Nephron (organoid): ENCODE data around the gene PWWP2B.

Experiments
- H3K27ac Mint-ChIP-seq, 3 experiments: 2 replicates each; pipeline ENCODE4 v1.8.0; 2020; ENCODE audit warnings: mixed read lengths in 3 of 3, mild to moderate bottlenecking in 2 of 3, moderate library complexity in 1 of 3
- H3K27me3 Mint-ChIP-seq: 2 replicates; pipeline ENCODE4 v1.8.0; 2021; ENCODE audit warnings: low read depth, mild to moderate bottlenecking, moderate library complexity, mixed read lengths
- H3K36me3 Mint-ChIP-seq: 2 replicates; pipeline ENCODE4 v1.8.0; 2020; ENCODE audit warnings: low read depth, mixed read lengths
- H3K4me1 Mint-ChIP-seq: 2 replicates; pipeline ENCODE4 v1.8.0; 2020; ENCODE audit warnings: mixed read lengths
- H3K4me3 Mint-ChIP-seq, 3 experiments: 2 replicates each; pipeline ENCODE4 v1.8.0; 2020; ENCODE audit warnings: mild to moderate bottlenecking in 3 of 3, mixed read lengths in 3 of 3, moderate library complexity in 2 of 3
- H3K9me3 Mint-ChIP-seq: 2 replicates; pipeline ENCODE4 v1.8.0; 2020; ENCODE audit warnings: mixed read lengths
- CTCF ChIP-seq, 3 experiments: fragments of 200-600 bp; sonication (generic); IDR thresholded peaks; one replicate each; pipeline ENCODE4 v1.5.0; 2021; ENCODE audit warnings: antibody characterized with exemption in 3 of 3; ENCODE audit not compliant: unreplicated experiment in 3 of 3

The PWWP2B gene

GRCh38 chr10:132400547-132401151, 3.6 kb downstream of the PWWP2B start:
- H3K4me3 Mint-ChIP-seq, result peak overlapping the region; percentile 53 to 71 (median 66)
- no peaks in the 10 kb centered on the region for H3K27me3 Mint-ChIP-seq
- H3K9me3 Mint-ChIP-seq, result no peaks in the 10 kb centered on the region
- no peak for TF ChIP-seq CTCF (IDR thresholded peaks at IDR 0.05; ENCODE audit: unreplicated experiment in 3 of 3)
- H3K27ac Mint-ChIP-seq, result peak overlapping the region in 1 of 3 experiments; percentile 58
- H3K4me1 Mint-ChIP-seq, result peaks cover 9% of the 10 kb centered on the region
- peaks cover 2% of the 10 kb centered on the region for H3K36me3 Mint-ChIP-seq

GRCh38 chr10:132401401-132402118, 4.6 kb downstream of the PWWP2B start:
- TF ChIP-seq CTCF (IDR thresholded peaks at IDR 0.05; ENCODE audit: unreplicated experiment in 3 of 3), result no peak
- no peak overlapping the region for H3K4me3 Mint-ChIP-seq
- H3K9me3 Mint-ChIP-seq, result no peaks in the 10 kb centered on the region
- H3K4me1 Mint-ChIP-seq, result peaks cover 9% of the 10 kb centered on the region
- H3K36me3 Mint-ChIP-seq, result peaks cover 9% of the 10 kb centered on the region
- H3K27ac Mint-ChIP-seq, result no peak overlapping the region
- H3K27me3 Mint-ChIP-seq, result no peaks in the 10 kb centered on the region

- Mint-ChIP-seq H3K27me3 (no peaks in the 10 kb centered on the region), H3K4me3 (no peak overlapping the region), H3K4me1 (peaks cover 12% of the 10 kb centered on the region), H3K36me3 (peaks cover 11% of the 10 kb centered on the region), H3K27ac (no peak overlapping the region), H3K9me3 (no peaks in the 10 kb centered on the region)
- TF ChIP-seq CTCF (IDR thresholded peaks at IDR 0.05; ENCODE audit: unreplicated experiment in 3 of 3), result no peak
These were observed 5.8 kb downstream of the PWWP2B start for GRCh38 chr10:132402781-132403241.

- H3K36me3 Mint-ChIP-seq, result peaks cover 11% of the 10 kb centered on the region
- no peak for TF ChIP-seq CTCF (IDR thresholded peaks at IDR 0.05; ENCODE audit: unreplicated experiment in 3 of 3)
- peaks cover 13% of the 10 kb centered on the region for H3K4me1 Mint-ChIP-seq
- H3K27ac Mint-ChIP-seq, result no peak overlapping the region
- no peaks in the 10 kb centered on the region for H3K9me3 Mint-ChIP-seq
- H3K4me3 Mint-ChIP-seq, result no peak overlapping the region
- no peaks in the 10 kb centered on the region for H3K27me3 Mint-ChIP-seq
These were observed 6.6 kb downstream of the PWWP2B start for GRCh38 chr10:132403511-132404168.

GRCh38 chr10:132404169-132404880, 7.3 kb downstream of the PWWP2B start:
- H3K4me1 Mint-ChIP-seq, result peaks cover 13% of the 10 kb centered on the region
- H3K9me3 Mint-ChIP-seq, result no peaks in the 10 kb centered on the region
- no peak overlapping the region for H3K27ac Mint-ChIP-seq
- no peak for TF ChIP-seq CTCF (IDR thresholded peaks at IDR 0.05; ENCODE audit: unreplicated experiment in 3 of 3)
- H3K4me3 Mint-ChIP-seq, result no peak overlapping the region
- H3K36me3 Mint-ChIP-seq, result peaks cover 11% of the 10 kb centered on the region
- H3K27me3 Mint-ChIP-seq, result no peaks in the 10 kb centered on the region
